HUES64 (cell line): ENCODE data around the gene SIGLEC14.

ENCODE experiments used
- H3K27ac ChIP-seq: 2 replicates; pipeline ENCODE4 v1.7.0; 2013; ENCODE audit warnings: low read depth, low read length, inconsistent platforms
- H3K27me3 ChIP-seq: 2 replicates; pipeline ENCODE4 v1.6.1; 2013; ENCODE audit warnings: mild to moderate bottlenecking, low read length; ENCODE audit not compliant: insufficient read depth
- H3K36me3 ChIP-seq: 2 replicates; pipeline ENCODE4 v1.6.1; 2013; ENCODE audit warnings: mild to moderate bottlenecking, low read length; ENCODE audit not compliant: insufficient read depth
- H3K4me1 ChIP-seq: 2 replicates; pipeline ENCODE4 v1.6.1; 2013; ENCODE audit warnings: mild to moderate bottlenecking, low read length, moderate library complexity; ENCODE audit not compliant: insufficient read depth
- H3K4me3 ChIP-seq: 2 replicates; pipeline ENCODE4 v1.5.1; 2013; ENCODE audit warnings: mild to moderate bottlenecking, low read length, moderate library complexity
- H3K9ac ChIP-seq: 2 replicates; pipeline ENCODE4 v1.6.1; 2013; ENCODE audit warnings: mild to moderate bottlenecking, low read depth, low read length
- H3K9me3 ChIP-seq: 2 replicates; pipeline ENCODE4 v1.6.1; 2013; ENCODE audit warnings: low read depth, low read length; ENCODE audit not compliant: insufficient read depth
- WGBS: fragments of 150-250, 120-280 bp; methylation state at CpG from one replicate; pipeline ENCODE4 v1.1.7; 2013; ENCODE audit warnings: missing lambda C conversion rate; 5-methylcytosine and 5-hydroxymethylcytosine counted together

Gene SIGLEC14

GRCh38 chr19:51610576-51610975 lies 36.0 kb downstream of the SIGLEC14 start:
- H3K27me3 ChIP-seq = peaks cover 8% of the 10 kb centered on the region; the same call in 1 of the 2 replicates

DNA sequence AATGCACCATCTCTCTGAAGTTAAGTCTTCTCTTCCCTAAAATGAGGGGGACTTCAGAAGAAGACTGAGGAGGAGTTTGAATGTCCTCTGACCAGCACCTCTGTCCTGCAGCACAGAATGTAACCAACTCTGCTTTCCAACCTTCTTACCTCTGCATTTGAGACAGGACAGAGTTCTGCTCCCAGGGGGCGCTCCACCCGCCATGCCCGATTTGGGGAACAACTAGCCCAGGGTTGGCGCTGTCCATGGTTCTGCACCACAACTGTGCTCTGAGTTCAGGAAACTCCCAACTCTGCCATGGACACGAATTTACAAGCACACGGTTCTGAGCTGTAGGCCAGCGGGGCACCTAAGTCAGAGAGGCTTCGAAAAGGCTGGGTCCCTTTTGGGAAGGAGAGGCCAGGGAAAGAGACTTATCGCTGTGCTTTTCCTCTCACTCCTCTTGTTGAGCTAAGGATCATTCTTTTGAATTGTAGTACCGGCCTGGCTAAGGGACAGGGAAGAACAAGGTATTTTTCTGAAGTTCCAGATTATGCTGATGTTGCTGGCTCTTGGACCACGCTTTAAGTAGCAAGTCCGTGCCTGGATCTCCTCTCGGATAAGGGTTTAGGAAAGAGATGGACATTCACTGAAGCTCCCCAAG lies 38.6 kb downstream of the SIGLEC14 start:
- H3K27me3 ChIP-seq = peaks cover 5% of the 10 kb centered on the region; the same call in 1 of the 2 replicates
- no peak overlapping the region for H3K27ac ChIP-seq
- H3K9me3 ChIP-seq = no peaks in the 10 kb centered on the region
- no peaks in the 10 kb centered on the region for H3K4me1 ChIP-seq
- WGBS = 24% methylated on average over 13 of the region's 13 CpGs
- no peak overlapping the region for H3K9ac ChIP-seq
- H3K36me3 ChIP-seq = no peaks in the 10 kb centered on the region
- H3K4me3 ChIP-seq = no peak overlapping the region

More at GRCh38 chr19:51610576-51610975, 36.0 kb downstream of the SIGLEC14 start:
- Histone ChIP-seq H3K9me3 (no peaks in the 10 kb centered on the region), H3K36me3 (no peaks in the 10 kb centered on the region), H3K4me3 (no peak overlapping the region), H3K27ac (no peak overlapping the region), H3K9ac (no peak overlapping the region), H3K4me1 (no peaks in the 10 kb centered on the region)
- 89% methylated on average over 1 of the region's 1 CpG for WGBS

DNA sequence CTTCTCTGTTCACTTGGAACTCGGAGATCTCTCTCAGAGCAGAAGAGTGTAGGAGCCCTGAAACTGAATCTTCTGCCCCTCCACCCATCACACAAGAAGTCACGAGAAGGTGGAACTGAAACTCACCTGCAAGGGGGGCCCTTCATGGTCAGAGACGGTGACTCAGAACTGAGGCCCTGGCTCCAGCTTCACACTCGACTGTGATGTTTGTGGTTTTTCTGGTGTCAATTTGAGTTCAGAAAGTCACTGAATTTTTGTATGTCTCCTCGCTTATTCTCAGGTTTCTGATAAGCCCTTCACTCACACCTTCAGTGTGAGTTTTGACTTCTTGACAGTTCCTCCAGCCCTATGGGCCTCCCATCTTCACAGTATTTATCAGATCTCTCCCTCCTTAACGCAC lies 39.5 kb downstream of the SIGLEC14 start:
- peaks cover 5% of the 10 kb centered on the region; the same call in 1 of the 2 replicates for H3K27me3 ChIP-seq
- H3K9me3 ChIP-seq = no peaks in the 10 kb centered on the region
- 66% methylated on average over 6 of the region's 6 CpGs for WGBS
- no peak overlapping the region for H3K4me3 ChIP-seq
- no peak overlapping the region for H3K9ac ChIP-seq
- no peaks in the 10 kb centered on the region for H3K4me1 ChIP-seq
- H3K36me3 ChIP-seq = no peaks in the 10 kb centered on the region
- no peak overlapping the region for H3K27ac ChIP-seq

DNA sequence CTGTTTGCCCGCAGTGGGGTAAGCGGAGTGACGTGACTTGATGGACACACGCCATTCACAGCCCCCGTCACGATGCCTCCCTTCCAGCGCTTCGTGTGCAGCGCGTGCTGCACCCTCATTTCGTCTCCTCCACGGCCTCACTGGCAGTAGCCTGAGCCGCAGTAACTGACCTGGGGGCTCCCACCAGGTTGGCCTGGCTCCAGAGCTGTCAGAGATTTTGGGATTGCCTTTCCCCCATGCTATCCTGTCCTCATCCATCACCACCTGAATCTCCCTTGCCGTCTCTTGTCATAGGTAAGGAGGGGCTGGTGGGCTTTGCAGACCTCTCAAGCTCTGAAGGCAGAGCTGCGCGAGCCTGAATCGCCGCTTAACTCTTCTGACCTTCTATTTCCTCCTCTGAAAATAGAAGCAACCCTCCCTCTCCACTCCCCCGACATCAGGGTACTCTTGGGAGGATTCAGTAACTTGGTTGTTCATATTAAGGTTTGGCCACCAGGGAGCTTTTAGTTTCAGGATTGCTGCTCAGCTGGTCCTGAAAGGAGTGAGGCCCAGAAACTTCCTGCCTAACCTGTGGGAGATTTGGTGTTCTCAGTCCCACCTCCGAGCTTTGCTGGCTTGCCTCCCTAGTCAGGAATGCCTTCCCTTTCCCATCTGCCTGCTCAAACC lies 44.3 kb downstream of the SIGLEC14 start:
- Histone ChIP-seq H3K27me3 (no peaks in the 10 kb centered on the region), H3K4me1 (no peaks in the 10 kb centered on the region), H3K27ac (no peak overlapping the region), H3K4me3 (no peak overlapping the region), H3K9me3 (0 out of 2 replicates have a peak, but pooled peaks cover 3% of the 10 kb centered on the region), H3K36me3 (no peaks in the 10 kb centered on the region), H3K9ac (no peak overlapping the region)
- WGBS = 92% methylated on average over 20 of the region's 20 CpGs

GRCh38 chr19:51600940-51601580 lies 45.6 kb downstream of the SIGLEC14 start:
- Histone ChIP-seq H3K4me1 (no peaks in the 10 kb centered on the region), H3K4me3 (no peak overlapping the region), H3K27ac (no peak overlapping the region), H3K36me3 (no peaks in the 10 kb centered on the region), H3K9me3 (0 out of 2 replicates have a peak, but pooled peaks cover 3% of the 10 kb centered on the region), H3K9ac (no peak overlapping the region), H3K27me3 (no peaks in the 10 kb centered on the region)
- 94% methylated on average over 59 of the region's 59 CpGs for WGBS

GRCh38 chr19:51599084-51599483 lies 47.5 kb downstream of the SIGLEC14 start:
- H3K36me3 ChIP-seq = no peaks in the 10 kb centered on the region
- no peak overlapping the region for H3K27ac ChIP-seq
- H3K4me3 ChIP-seq = no peak overlapping the region
- WGBS = 93% methylated on average over 10 of the region's 10 CpGs
- no peaks in the 10 kb centered on the region for H3K4me1 ChIP-seq
- H3K9me3 ChIP-seq = 0 out of 2 replicates have a peak, but pooled peaks cover 3% of the 10 kb centered on the region
- no peak overlapping the region for H3K9ac ChIP-seq
- H3K27me3 ChIP-seq = no peaks in the 10 kb centered on the region

GRCh38 chr19:51598159-51598915 lies 48.3 kb downstream of the SIGLEC14 start:
- Histone ChIP-seq H3K9me3 (0 out of 2 replicates have a peak, but pooled peaks cover 3% of the 10 kb centered on the region), H3K27ac (no peak overlapping the region), H3K36me3 (no peaks in the 10 kb centered on the region), H3K4me1 (0 out of 2 replicates have a peak, but pooled peaks cover 3% of the 10 kb centered on the region), H3K4me3 (no peak overlapping the region), H3K27me3 (no peaks in the 10 kb centered on the region), H3K9ac (no peak overlapping the region)
- 93% methylated on average over 31 of the region's 31 CpGs for WGBS

DNA sequence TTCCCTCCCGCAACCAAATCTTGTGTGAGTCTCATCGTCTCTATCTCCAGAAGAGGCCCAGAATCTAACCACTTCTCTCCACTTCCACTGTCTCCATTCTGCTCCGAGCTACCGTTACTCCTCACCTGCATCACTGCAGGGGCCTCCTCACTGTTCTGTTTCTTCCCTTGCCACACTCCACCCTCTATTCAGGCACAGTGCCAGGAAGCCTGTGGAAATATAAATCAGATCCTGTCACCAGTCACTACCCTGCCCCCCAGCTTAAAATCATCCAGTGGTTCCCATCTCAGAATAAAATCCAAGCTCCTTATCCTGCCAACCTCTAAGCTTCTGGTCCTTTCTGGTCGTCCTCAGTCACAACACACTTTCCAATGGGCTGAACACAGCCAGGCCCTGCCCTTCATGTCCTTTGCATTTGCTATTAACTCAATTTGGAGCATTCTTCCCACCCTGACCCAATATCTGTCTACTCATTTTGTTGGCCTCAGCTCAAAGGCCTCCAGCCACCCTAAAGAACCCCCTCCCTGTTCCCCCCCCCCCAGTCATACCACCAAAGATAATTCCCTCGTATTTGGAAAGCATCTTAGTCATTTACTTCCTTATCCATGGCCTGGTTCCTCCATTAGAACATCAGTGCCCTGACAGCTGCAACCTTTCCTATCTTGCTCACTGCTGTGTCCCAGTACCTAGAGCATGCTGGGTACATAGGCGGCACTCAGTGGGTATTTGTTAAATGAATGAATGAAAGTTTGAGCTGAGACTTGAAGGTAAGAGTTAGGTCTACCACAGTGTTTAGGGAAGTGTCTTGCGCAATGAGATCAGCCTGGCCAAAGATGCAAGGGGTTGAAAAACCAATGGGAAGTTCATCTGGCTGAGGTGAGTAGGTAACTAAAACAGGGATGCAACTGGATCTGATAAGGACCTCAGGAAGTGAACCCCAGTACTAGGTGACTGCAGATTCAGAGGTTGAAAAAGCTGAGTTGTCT lies 51.1 kb downstream of the SIGLEC14 start:
- Histone ChIP-seq H3K9me3 (0 out of 2 replicates have a peak, but pooled peaks cover 3% of the 10 kb centered on the region), H3K36me3 (no peaks in the 10 kb centered on the region), H3K27ac (no peak overlapping the region), H3K9ac (no peak overlapping the region), H3K4me1 (0 out of 2 replicates have a peak, but pooled peaks cover 4% of the 10 kb centered on the region), H3K4me3 (peak overlapping the region; percentile 73), H3K27me3 (no peaks in the 10 kb centered on the region)
- WGBS = 91% methylated on average over 8 of the region's 8 CpGs

GRCh38 chr19:51594774-51595109 lies 51.9 kb downstream of the SIGLEC14 start:
- WGBS = 37% methylated on average over 6 of the region's 6 CpGs
- 0 out of 2 replicates have a peak, but pooled peaks cover 4% of the 10 kb centered on the region for H3K4me1 ChIP-seq
- H3K36me3 ChIP-seq = no peaks in the 10 kb centered on the region
- no peaks in the 10 kb centered on the region for H3K27me3 ChIP-seq
- no peak overlapping the region for H3K27ac ChIP-seq
- peak overlapping the region; percentile 34 for H3K9ac ChIP-seq
- 0 out of 2 replicates have a peak, but pooled peaks cover 3% of the 10 kb centered on the region for H3K9me3 ChIP-seq
- peak overlapping the region; percentile 73 for H3K4me3 ChIP-seq
